DND-41 (cell line): Measurements from ENCODE around the gene ENAH.

Source experiments
- CTCF ChIP-seq: IDR thresholded peaks from 2 replicates; pipeline ENCODE4 v1.5.1; 2012; ENCODE audit warnings: borderline replicate concordance, low read length, moderate library complexity, mild to moderate bottlenecking; ENCODE audit not compliant: poor library complexity, severe bottlenecking; ENCODE audit errors: extremely low read depth
- EZH2 ChIP-seq: IDR thresholded peaks from 3 replicates; pipeline ENCODE4 v1.6.1; 2012; ENCODE audit warnings: borderline replicate concordance, low read depth, mild to moderate bottlenecking, moderate library complexity, low read length, inconsistent platforms; ENCODE audit not compliant: severe bottlenecking

GRCh38 chr1:225477296-225477911 is 175.5 kb downstream of the ENAH start:
- no peak for TF ChIP-seq CTCF
- TF ChIP-seq EZH2 = no peak
